K562 treated with DMSO at 1 percent for 12 hours (cell line): ENCODE results near the gene RPA3. TPM values are rescaled to one million over a fixed set of nuclear protein-coding genes. Genes with fewer than 3 reads are reported as not detected.

Experiments
- total RNA-seq: library from RNA; unstranded; fragments of 300-600 nt; gene quantifications from 2 replicates; pipeline ENCODE4 v1.2.3, GENCODE V29; 2022; ENCODE audit not compliant: insufficient read depth

The RPA3 gene
- total RNA-seq, result 43.7 and 72.2 TPM in 2 replicates

DNA sequence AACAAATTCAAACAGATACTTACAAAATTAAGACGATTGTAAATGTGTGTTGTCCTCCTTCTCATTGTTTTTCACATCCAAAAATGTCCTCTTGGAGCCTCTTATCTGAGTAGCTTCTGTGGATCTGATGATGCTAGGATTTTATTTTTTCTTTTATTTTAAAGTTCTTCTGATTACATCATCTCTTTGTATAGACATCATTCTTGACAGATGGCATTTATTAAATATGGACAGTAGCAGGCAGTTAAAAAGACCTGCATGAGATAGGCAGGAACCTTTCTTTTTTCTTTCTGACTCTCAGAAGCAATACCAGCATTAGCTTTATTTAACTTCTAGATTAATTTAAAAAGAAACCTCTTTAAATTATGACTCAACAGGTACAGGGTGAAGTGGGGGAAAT is at the start of gene RPA3:
TSS of gene RPA3 (minus strand) at position 116 of the 400 bp plus-strand sequence. CDS start 78,189 bp downstream, outside the sequence.

DNA sequence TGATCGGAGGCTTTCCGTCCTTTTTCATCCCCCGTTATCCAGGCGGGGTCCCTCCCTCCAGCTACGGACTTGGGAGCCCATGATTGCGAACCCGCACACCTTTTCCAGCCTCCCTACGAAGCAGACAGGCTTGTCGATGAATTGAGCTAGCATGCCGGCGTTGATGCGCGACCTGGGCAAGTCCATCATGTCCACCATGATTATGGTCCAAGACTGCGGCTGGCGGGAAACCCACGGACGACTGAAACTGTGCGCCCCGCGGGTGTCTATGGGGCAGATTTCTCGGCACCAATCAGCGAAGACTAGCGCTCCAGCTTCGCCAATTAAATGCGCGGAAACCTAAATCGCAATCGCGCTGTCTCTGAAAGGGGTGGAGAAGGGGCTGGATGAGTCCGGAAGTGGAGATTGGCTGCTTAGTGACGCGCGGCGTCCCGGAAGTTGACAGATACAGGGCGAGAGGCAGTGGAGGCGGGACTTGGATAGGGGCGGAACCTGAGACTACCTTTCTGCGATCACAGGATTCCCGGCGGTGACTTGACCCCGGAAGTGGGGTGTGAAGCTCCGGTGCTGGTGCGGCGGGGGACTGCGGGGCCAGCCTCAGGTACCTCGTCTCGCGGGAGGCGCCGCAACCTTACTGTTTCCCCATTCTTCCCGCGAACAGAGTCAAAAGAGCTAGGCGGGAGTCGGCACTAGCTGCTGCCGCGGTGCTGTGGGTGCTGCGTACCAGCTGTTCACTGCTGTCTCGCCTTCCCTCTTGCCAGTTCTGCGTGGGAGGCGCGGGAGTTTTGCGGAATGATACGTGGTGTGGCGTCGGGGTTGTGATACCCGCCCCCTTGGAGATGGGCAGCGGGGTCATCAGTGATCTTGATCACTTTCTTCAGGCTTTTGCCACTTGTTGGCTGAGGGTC is 77.9 kb downstream of the RPA3 start, which contains the start of gene UMAD1:
TSS of gene UMAD1 (plus strand) at position 532 of the 908 bp plus-strand sequence. CDS start 32,620 bp downstream, outside the sequence.

Other genes with a start within 250 kb of the RPA3 start
- 1.9 TPM in 1 of 2 replicates, not detected in the other for gene COL28A1, start 182.7 kb downstream of the RPA3 start, total RNA-seq
- 9.3 and 19.0 TPM in 2 replicates for gene MIOS, start 151.7 kb downstream of the RPA3 start, total RNA-seq
- gene UMAD1, start 77.9 kb downstream of the RPA3 start, total RNA-seq, result 7.3 and 19.8 TPM in 2 replicates